ENCODE data around the gene TMC8.
A peak's percentile ranks its signal among the peaks of the same experiment; 100 is the strongest.

Gene TMC8

GRCh38 chr17:78141437-78142118, 11.0 kb downstream of the TMC8 start:
- peak; percentile 66 for TF ChIP-seq ZIC2 (tag by site-specific recombination; IDR thresholded peaks at IDR 0.05)
- TF ChIP-seq ZNF10 (tag by site-specific recombination; IDR thresholded peaks at IDR 0.05), result 0 out of 2 replicates have a peak, but pooled peaks have one; percentile 20
- no peak for TF ChIP-seq ZNF654 (tag by site-specific recombination; IDR thresholded peaks at IDR 0.05; ENCODE audit: low read depth)
- no peak for TF ChIP-seq ZBTB6 (tag by site-specific recombination; IDR thresholded peaks at IDR 0.05)
- TF ChIP-seq PATZ1 (tag by site-specific recombination; IDR thresholded peaks at IDR 0.05), result 0 out of 2 replicates have a peak, but pooled peaks have one; percentile 16
- Histone ChIP-seq H3K4me1 (ENCODE audit: control insufficient read depth, insufficient read depth, low read length) (peaks cover 4% of the 10 kb centered on the region), H3K36me3 (ENCODE audit: control insufficient read depth in 2 of 2, insufficient read depth in 1 of 2, low read length in 2 of 2) (no peaks in the 10 kb centered on the region), H3K4me3 (ENCODE audit: low read depth, low read length) (no peak overlapping the region), H3K9me3 (ENCODE audit: control insufficient read depth, insufficient read depth, low read depth, low read length) (no peaks in the 10 kb centered on the region), H3K27ac (ENCODE audit: extremely low read depth, low read depth, low read length) (no peak overlapping the region)
- POLR2A ChIA-PET, result interaction anchor here (0.6 to 2.0 kb wide), 9 partner anchors 8 to 183 kb away, joined by 3 to 21 read pairs (median 6); partner anchors contain the start of genes AFMID, TK1, TMC8 and TNRC6C
- CTCF ChIA-PET, result interaction anchor here (1.2 to 2.5 kb wide), 7 partner anchors 12 to 108 kb away, joined by 5 to 15 read pairs (median 5); partner anchors contain the start of gene TK1

GRCh38 chr17:78142119-78142861, 11.7 kb downstream of the TMC8 start:
- TF ChIP-seq ZBTB17 (tag by site-specific recombination; IDR thresholded peaks at IDR 0.05), result no peak
- 0 out of 2 replicates have a peak, but pooled peaks have one; percentile 15 for TF ChIP-seq KLF17 (tag by site-specific recombination; IDR thresholded peaks at IDR 0.05)
- peak; percentile 99 for TF ChIP-seq ZNF449 (tag by site-specific recombination; IDR thresholded peaks at IDR 0.05)
- peak; percentile 31; the same call in 1 of the 2 replicates for TF ChIP-seq KLF1 (tag by site-specific recombination; IDR thresholded peaks at IDR 0.05)
- TF ChIP-seq ZSCAN30 (tag by site-specific recombination; IDR thresholded peaks at IDR 0.05), result no peak
- POLR2A ChIA-PET, result interaction anchor here (0.7 to 2.0 kb wide), 8 partner anchors 12 to 184 kb away, joined by 3 to 21 read pairs (median 3); partner anchors contain the start of genes AFMID, TK1, TMC6 and TMC8
- peaks cover 4% of the 10 kb centered on the region for H3K4me1 ChIP-seq (ENCODE audit: control insufficient read depth, insufficient read depth, low read length)
- H3K27ac ChIP-seq (ENCODE audit: extremely low read depth, low read depth, low read length), result no peak overlapping the region
- CTCF ChIA-PET, result interaction anchor here (1.2 to 2.5 kb wide), 7 partner anchors 11 to 108 kb away, joined by 5 to 15 read pairs (median 5); partner anchors contain the start of gene TK1
- H3K36me3 ChIP-seq (ENCODE audit: control insufficient read depth in 2 of 2, insufficient read depth in 1 of 2, low read length in 2 of 2), result no peaks in the 10 kb centered on the region
- H3K9me3 ChIP-seq (ENCODE audit: control insufficient read depth, insufficient read depth, low read depth, low read length), result no peaks in the 10 kb centered on the region
- H3K4me3 ChIP-seq (ENCODE audit: low read depth, low read length), result no peak overlapping the region
